Omental fat pad (tissue), 4 donors: Measurements from ENCODE around the gene DNAI2. TPM values are rescaled to one million over a fixed set of nuclear protein-coding genes. Genes with fewer than 3 reads are reported as not detected.

Experiments
- ATAC-seq: fragments of 150-250 bp; one replicate; pipeline ENCODE4 v1.9.1; 2016; ENCODE audit warnings: mild to moderate bottlenecking, moderate library complexity; ENCODE audit not compliant: low FRiP score
- DNase-seq: peaks from one replicate; pipeline ENCODE4 v3.0.0-alpha.2; 2019; ENCODE audit warnings: low spot score
- CTCF ChIP-seq, 3 donors: fragments of 450-650 bp; IDR thresholded peaks; one replicate each; pipeline ENCODE4 v1.5.1; 2016 to 2017; ENCODE audit warnings: antibody characterized with exemption in 3 of 3, mild to moderate bottlenecking in 3 of 3, moderate library complexity in 2 of 3
- total RNA-seq, 4 donors: library from RNA; depleted of rRNA; stranded (reverse); fragments of >200 nt; gene quantifications; one replicate each; pipeline ENCODE4 v1.1.0, GENCODE V29; 2016

DNAI2 gene
- total RNA-seq, 4 donors from 2014 or later, result not detected

GRCh38 chr17:74337834-74338500, 63.9 kb downstream of the DNAI2 start:
- ATAC-seq, result no peak
- TF ChIP-seq CTCF (IDR thresholded peaks at IDR 0.05), result no peak
- DNase-seq, result no peak

- no peak for TF ChIP-seq CTCF (IDR thresholded peaks at IDR 0.05)
- ATAC-seq, result no peak
- no peak for DNase-seq
These were observed 65.6 kb downstream of the DNAI2 start for GRCh38 chr17:74339537-74340195.

- no peak for TF ChIP-seq CTCF (IDR thresholded peaks at IDR 0.05)
- ATAC-seq, result no peak
- no peak for DNase-seq
These were observed 66.5 kb downstream of the DNAI2 start for GRCh38 chr17:74340470-74341023.

GRCh38 chr17:74342224-74342623, 68.2 kb downstream of the DNAI2 start:
- DNase-seq (no peak), ATAC-seq (no peak)
- TF ChIP-seq CTCF (IDR thresholded peaks at IDR 0.05), result no peak

GRCh38 chr17:74343121-74343520, 69.1 kb downstream of the DNAI2 start:
- TF ChIP-seq CTCF (IDR thresholded peaks at IDR 0.05), result no peak

GRCh38 chr17:74343526-74344284, 69.7 kb downstream of the DNAI2 start:
- DNase-seq, result no peak
- no peak for ATAC-seq
- TF ChIP-seq CTCF (IDR thresholded peaks at IDR 0.05), result no peak

More at GRCh38 chr17:74343121-74343520, 69.1 kb downstream of the DNAI2 start:
- ATAC-seq (no peak), DNase-seq (no peak)
